A549 treated with RU486 at 1 μM for 4 hours (cell line): Measurements from ENCODE around the gene GFRAL. TPM values are rescaled to one million over a fixed set of nuclear protein-coding genes. Genes with fewer than 3 reads are reported as not detected.

Experiments used
- total RNA-seq: library from RNA; stranded (reverse); fragments of 200-300 nt; extraction: Qiagen RNA extraction; gene quantifications from 5 replicates; pipeline ENCODE4 v1.2.3, GENCODE V29; 2022; ENCODE audit warnings: low read depth

GFRAL gene, protein sequence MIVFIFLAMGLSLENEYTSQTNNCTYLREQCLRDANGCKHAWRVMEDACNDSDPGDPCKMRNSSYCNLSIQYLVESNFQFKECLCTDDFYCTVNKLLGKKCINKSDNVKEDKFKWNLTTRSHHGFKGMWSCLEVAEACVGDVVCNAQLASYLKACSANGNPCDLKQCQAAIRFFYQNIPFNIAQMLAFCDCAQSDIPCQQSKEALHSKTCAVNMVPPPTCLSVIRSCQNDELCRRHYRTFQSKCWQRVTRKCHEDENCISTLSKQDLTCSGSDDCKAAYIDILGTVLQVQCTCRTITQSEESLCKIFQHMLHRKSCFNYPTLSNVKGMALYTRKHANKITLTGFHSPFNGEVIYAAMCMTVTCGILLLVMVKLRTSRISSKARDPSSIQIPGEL
- total RNA-seq: not detected in 5 replicates

DNA sequence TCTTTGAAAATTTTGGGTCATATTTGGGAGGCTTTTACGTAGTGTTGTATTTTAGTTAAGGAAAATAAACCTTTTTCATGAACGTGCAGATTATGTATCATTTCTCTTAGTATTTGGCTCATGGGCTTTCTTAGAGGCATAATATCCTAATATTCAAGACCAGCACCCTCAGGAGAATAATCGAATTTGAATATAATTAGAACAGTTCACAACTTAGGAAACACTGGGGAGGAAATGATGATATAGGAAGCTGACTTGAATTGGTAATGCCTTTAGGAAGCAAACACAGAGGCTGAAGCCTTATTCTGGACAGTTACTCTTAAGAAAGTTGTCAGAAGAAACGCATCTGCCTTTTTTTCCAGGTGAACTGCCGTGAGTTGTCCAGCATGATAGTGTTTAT is at the start of gene GFRAL:
TSS of gene GFRAL (plus strand) at position 301 of the 400 bp plus-strand sequence. CDS start at position 387, 86 bp downstream.

Other genes with a start within 250 kb of the GFRAL start
- gene HCRTR2, start 153.0 kb upstream of the GFRAL start, total RNA-seq: not detected in 5 replicates